SK-N-SH (cell line): ENCODE measurements around the gene SPTB.

Experiments used
- CTCF ChIP-seq: fragments of 200-600 bp; sonication (generic); IDR thresholded peaks from 2 replicates; pipeline ENCODE4 v1.6.1; 2017; ENCODE audit warnings: antibody characterized with exemption, mild to moderate bottlenecking, moderate library complexity
- ELF1 ChIP-seq: IDR thresholded peaks from 2 replicates; pipeline ENCODE4 v1.4.0; 2012
- EZH2phosphoT487 ChIP-seq: fragments of 200-600 bp; sonication (generic); IDR thresholded peaks from 2 replicates; pipeline ENCODE4 v1.6.1; 2017; ENCODE audit warnings: low read depth, mixed run types, mild to moderate bottlenecking, antibody characterized with exemption, moderate library complexity, borderline replicate concordance
- FOXJ3 ChIP-seq: sonication (generic); formaldehyde crosslinking; IDR thresholded peaks from 2 replicates; pipeline ENCODE4 v1.5.1; 2020; ENCODE audit warnings: mild to moderate bottlenecking, missing genetic modification reagents
- GABPA ChIP-seq: IDR thresholded peaks from 2 replicates; pipeline ENCODE4 v1.4.0; 2012; ENCODE audit warnings: low read depth, mild to moderate bottlenecking
- MXI1 ChIP-seq: IDR thresholded peaks from 2 replicates; pipeline ENCODE4 v1.6.1; 2012; ENCODE audit warnings: mild to moderate bottlenecking, low read depth, low read length, improper control_type of control experiment
- NFIC ChIP-seq: IDR thresholded peaks from 2 replicates; pipeline ENCODE4 v1.4.0; 2012; ENCODE audit warnings: borderline replicate concordance
- NRF1 ChIP-seq: IDR thresholded peaks from 2 replicates; pipeline ENCODE4 v1.6.1; 2012; ENCODE audit warnings: low read depth, mild to moderate bottlenecking, low read length
- POLR2AphosphoS5 ChIP-seq: IDR thresholded peaks from 2 replicates; pipeline ENCODE4 v1.6.1; 2012; ENCODE audit warnings: low read depth, low read length
- REST ChIP-seq: IDR thresholded peaks from 2 replicates; pipeline ENCODE4 v1.6.1; 2012; ENCODE audit warnings: mild to moderate bottlenecking, low read depth, low read length, moderate library complexity
- RXRA ChIP-seq: IDR thresholded peaks from 2 replicates; pipeline ENCODE4 v1.4.0; 2012; ENCODE audit warnings: low read depth, mild to moderate bottlenecking, borderline replicate concordance

DNA sequence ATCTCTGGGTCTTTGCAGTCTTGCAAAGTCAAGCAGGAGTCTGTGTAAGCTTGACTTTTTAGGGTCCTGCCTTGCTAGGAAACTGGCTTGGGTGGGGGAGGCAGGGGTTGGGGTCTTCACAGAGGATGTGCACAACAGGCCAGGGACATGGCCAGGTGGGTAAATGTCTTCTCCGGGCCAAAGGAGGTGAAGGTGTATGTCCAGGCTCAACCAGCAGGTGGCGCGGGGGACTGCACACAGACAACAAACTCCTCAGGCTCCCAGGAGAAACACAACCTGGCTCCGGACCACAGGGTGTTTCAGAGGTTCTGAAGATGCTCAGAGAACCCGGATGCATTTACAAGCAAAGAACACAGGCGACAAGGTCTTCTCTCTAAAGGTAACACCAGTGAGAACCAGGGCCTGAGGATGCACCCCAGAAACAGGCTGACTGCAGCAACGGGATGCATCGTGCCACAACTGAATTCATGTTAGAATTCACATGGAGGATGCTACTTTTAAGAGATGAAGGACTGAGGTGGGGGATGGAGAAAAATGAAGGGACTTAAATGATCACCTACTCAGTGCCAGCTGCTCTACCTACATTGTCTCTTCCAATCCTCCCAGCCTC lies 119.5 kb downstream of the SPTB start:
- TF ChIP-seq EZH2phosphoT487 (no peak), CTCF (peak; percentile 73), ELF1 (no peak), RXRA (no peak), POLR2AphosphoS5 (no peak), NFIC (no peak), NRF1 (no peak), REST (no peak), MXI1 (no peak), FOXJ3 (CRISPR knock-in tag) (no peak), GABPA (no peak)
